Upper lobe of left lung (tissue), 4 donors: Measurements from ENCODE around the gene AMPD1.

Experiments
- CTCF ChIP-seq, 6 experiments: fragments of 450-650 bp in 4 of 6; fragments of 200-600 bp in 2 of 6; sonication (generic) in 2 of 6; IDR thresholded peaks; one replicate each; pipeline ENCODE4 v1.5.1; 2016 to 2019; ENCODE audit warnings: antibody characterized with exemption in 6 of 6
- EP300 ChIP-seq, 4 donors: sonication (generic); formaldehyde crosslinking; IDR thresholded peaks; one replicate each; pipeline ENCODE4 v1.5.1; 2017; ENCODE audit warnings: antibody characterized with exemption in 4 of 4, control low read depth in 2 of 4
- POLR2A ChIP-seq, 4 donors: fragments of 450-650 bp; IDR thresholded peaks; one replicate each; pipeline ENCODE4 v1.5.1; 2016 to 2017; ENCODE audit warnings: antibody characterized with exemption in 4 of 4, mild to moderate bottlenecking in 2 of 4
- POLR2AphosphoS5 ChIP-seq, 2 donors: sonication (generic); formaldehyde crosslinking; IDR thresholded peaks; one replicate each; pipeline ENCODE4 v1.5.1; 2017; ENCODE audit warnings: antibody characterized with exemption in 2 of 2

- no peak for TF ChIP-seq CTCF (IDR thresholded peaks at IDR 0.05)
- no peak for TF ChIP-seq POLR2A (IDR thresholded peaks at IDR 0.05)
- no peak for TF ChIP-seq EP300 (IDR thresholded peaks at IDR 0.05)
- TF ChIP-seq POLR2AphosphoS5 (IDR thresholded peaks at IDR 0.05): no peak
Observed at GRCh38 chr1:114692947-114693346, 2.4 kb downstream of the AMPD1 start.
